Mammary epithelial cell (primary cell): Measurements from ENCODE around the gene FBXO7.
A peak's percentile ranks its signal among the peaks of the same experiment; 100 is the strongest.

Source experiments
- CTCF ChIP-seq, 2 donors: IDR thresholded peaks in 1 of 2; conservative IDR thresholded peaks in 1 of 2; 2 replicates each; pipeline ENCODE4 v1.5.1; 2011 to 2012; ENCODE audit warnings: inconsistent platforms in 2 of 2, low read length in 2 of 2, mild to moderate bottlenecking in 2 of 2, control low read depth in 1 of 2, low read depth in 1 of 2; ENCODE audit not compliant: insufficient read depth in 1 of 2; ENCODE audit errors: extremely low read depth in 1 of 2
- EZH2 ChIP-seq: IDR thresholded peaks from 2 replicates; pipeline ENCODE4 v1.6.1; 2012; ENCODE audit warnings: low read length, inconsistent platforms, borderline replicate concordance

- peak in 1 of 2 donors; percentile 32 for TF ChIP-seq CTCF (conservative IDR thresholded peaks at IDR 0.05 in 1 of 2, IDR thresholded peaks at IDR 0.05 in 1 of 2; ENCODE audit: extremely low read depth in 1 of 2, insufficient read depth in 1 of 2, low read depth in 1 of 2, low read length in 2 of 2)
- no peak for TF ChIP-seq EZH2
Measured at GRCh38 chr22:32474635-32475467, at the start of gene FBXO7.
